GM18907 (cell line): ENCODE measurements around the gene UQCRC2.
A peak's percentile ranks its signal among the peaks of the same experiment; 100 is the strongest.
"Not testable (repeated sequence)": the region's sequence is repeated elsewhere in the genome, so short reads cannot be mapped to it uniquely, and the experiment has no call there.

Experiments used
- ATAC-seq: cut with Tn5 transposase; IDR thresholded peaks from one replicate; pipeline ENCODE4 v1.9.1; 2021; ENCODE audit warnings: mild to moderate bottlenecking, moderate library complexity; ENCODE audit not compliant: unreplicated experiment

UQCRC2 gene

GRCh38 chr16:22008215-22009059 lies 55.3 kb downstream of the UQCRC2 start:
- ATAC-seq: peak; percentile 21

- ATAC-seq: no peak
Observed at GRCh38 chr16:22010902-22011301, 57.7 kb downstream of the UQCRC2 start.

- no peak for ATAC-seq
Observed at GRCh38 chr16:22012241-22012640, 59.1 kb downstream of the UQCRC2 start.

- no peak for ATAC-seq
Observed at GRCh38 chr16:22013486-22013885, 60.3 kb downstream of the UQCRC2 start.

- ATAC-seq: no peak
Observed at GRCh38 chr16:22014271-22014873, 61.2 kb downstream of the UQCRC2 start.

GRCh38 chr16:22016927-22017326 lies 63.8 kb downstream of the UQCRC2 start:
- no peak for ATAC-seq

GRCh38 chr16:22018559-22018958 lies 65.4 kb downstream of the UQCRC2 start:
- ATAC-seq: no peak

- ATAC-seq: no peak
Observed at GRCh38 chr16:22022151-22022550, 69.0 kb downstream of the UQCRC2 start.

GRCh38 chr16:22023505-22023904 lies 70.3 kb downstream of the UQCRC2 start:
- ATAC-seq: no peak

- ATAC-seq: not testable (repeated sequence)
Observed at GRCh38 chr16:22024785-22025184, 71.6 kb downstream of the UQCRC2 start.

GRCh38 chr16:22027633-22028032 lies 74.5 kb downstream of the UQCRC2 start:
- ATAC-seq: no peak

GRCh38 chr16:22029632-22030031 lies 76.5 kb downstream of the UQCRC2 start:
- no peak for ATAC-seq

- ATAC-seq: no peak
Observed at GRCh38 chr16:22030087-22030812, 77.1 kb downstream of the UQCRC2 start.

GRCh38 chr16:22031483-22032083 lies 78.4 kb downstream of the UQCRC2 start:
- no peak for ATAC-seq
